ENCODE data around the gene LAMA3. TPM values are rescaled to one million over a fixed set of nuclear protein-coding genes. Genes with fewer than 3 reads are reported as not detected.

The LAMA3 gene
- total RNA-seq, 1 donor from 2014 or later, result 0.47 TPM

GRCh38 chr18:23675236-23675635 lies 14.0 kb upstream of the LAMA3 start:
- H3K9me3 Mint-ChIP-seq, result no peaks in the 10 kb centered on the region
- no peaks in the 10 kb centered on the region for H3K36me3 Mint-ChIP-seq
- H3K27ac Mint-ChIP-seq, result no peak overlapping the region

GRCh38 chr18:23675896-23676295 lies 13.4 kb upstream of the LAMA3 start:
- H3K9me3 Mint-ChIP-seq, result no peaks in the 10 kb centered on the region
- Histone ChIP-seq H3K9me3 (ENCODE audit: low read depth) (no peaks in the 10 kb centered on the region), H3K36me3 (no peaks in the 10 kb centered on the region), H3K4me1 (no peaks in the 10 kb centered on the region), H3K4me2 (no peak overlapping the region), H3F3A (ENCODE audit: low read depth) (no peaks in the 10 kb centered on the region), H3K27ac (no peak overlapping the region), H3K27me3 (no peaks in the 10 kb centered on the region), H3K79me2 (ENCODE audit: low read depth) (no peaks in the 10 kb centered on the region), H3K4me3 (no peak overlapping the region), H2AFZ (replicated peaks) (no peak overlapping the region), H3K9ac (no peak overlapping the region), H4K20me1 (ENCODE audit: low read depth) (no peaks in the 10 kb centered on the region)
- H3K27ac Mint-ChIP-seq, result no peak overlapping the region
- DNase-seq (ENCODE audit: low spot score), result no peak
- no peaks in the 10 kb centered on the region for H3K4me1 Mint-ChIP-seq
- H3K4me3 Mint-ChIP-seq, result no peak overlapping the region
- H3K27me3 Mint-ChIP-seq (ENCODE audit: insufficient read depth, low read depth), result no peaks in the 10 kb centered on the region
- TF ChIP-seq EZH2 (IDR thresholded peaks at IDR 0.05) (no peak), EZH2phosphoT487 (IDR thresholded peaks at IDR 0.05) (no peak), CTCF (IDR thresholded peaks at IDR 0.05) (no peak)
- no peaks in the 10 kb centered on the region for H3K36me3 Mint-ChIP-seq

More at GRCh38 chr18:23675236-23675635, 14.0 kb upstream of the LAMA3 start:
- Histone ChIP-seq H3K9me3 (ENCODE audit: low read depth) (no peaks in the 10 kb centered on the region), H3K27ac (no peak overlapping the region), H3K79me2 (ENCODE audit: low read depth) (no peaks in the 10 kb centered on the region), H2AFZ (replicated peaks) (no peak overlapping the region), H3F3A (ENCODE audit: low read depth) (no peaks in the 10 kb centered on the region), H4K20me1 (ENCODE audit: low read depth) (no peaks in the 10 kb centered on the region), H3K27me3 (no peaks in the 10 kb centered on the region), H3K4me1 (no peaks in the 10 kb centered on the region), H3K36me3 (no peaks in the 10 kb centered on the region), H3K4me3 (no peak overlapping the region), H3K4me2 (no peak overlapping the region), H3K9ac (no peak overlapping the region)
- no peaks in the 10 kb centered on the region for H3K27me3 Mint-ChIP-seq (ENCODE audit: insufficient read depth, low read depth)
- no peak for DNase-seq (ENCODE audit: low spot score)
- no peak for TF ChIP-seq CTCF (IDR thresholded peaks at IDR 0.05)
- no peak for TF ChIP-seq EZH2phosphoT487 (IDR thresholded peaks at IDR 0.05)
- no peak for TF ChIP-seq EZH2 (IDR thresholded peaks at IDR 0.05)
- no peaks in the 10 kb centered on the region for H3K4me1 Mint-ChIP-seq
- H3K4me3 Mint-ChIP-seq, result no peak overlapping the region

GRCh38 chr18:23682045-23682444 lies 7.2 kb upstream of the LAMA3 start:
- no peak for TF ChIP-seq EZH2 (IDR thresholded peaks at IDR 0.05)
- TF ChIP-seq CTCF (IDR thresholded peaks at IDR 0.05), result no peak
- TF ChIP-seq EZH2phosphoT487 (IDR thresholded peaks at IDR 0.05), result no peak
- H3K27me3 Mint-ChIP-seq (ENCODE audit: insufficient read depth, low read depth), result peaks cover 11% of the 10 kb centered on the region

More at GRCh38 chr18:23682045-23682444, 7.2 kb upstream of the LAMA3 start:
- Histone ChIP-seq H3K36me3 (no peaks in the 10 kb centered on the region), H2AFZ (replicated peaks) (no peak overlapping the region), H3K9me3 (ENCODE audit: low read depth) (no peaks in the 10 kb centered on the region), H3K27ac (no peak overlapping the region), H4K20me1 (ENCODE audit: low read depth) (no peaks in the 10 kb centered on the region), H3F3A (ENCODE audit: low read depth) (no peaks in the 10 kb centered on the region), H3K4me2 (no peak overlapping the region), H3K4me1 (no peaks in the 10 kb centered on the region), H3K79me2 (ENCODE audit: low read depth) (no peaks in the 10 kb centered on the region), H3K27me3 (peaks cover 10% of the 10 kb centered on the region), H3K9ac (no peak overlapping the region), H3K4me3 (no peak overlapping the region)
- Mint-ChIP-seq H3K4me3 (no peak overlapping the region), H3K27ac (no peak overlapping the region), H3K4me1 (no peaks in the 10 kb centered on the region), H3K36me3 (no peaks in the 10 kb centered on the region), H3K9me3 (no peaks in the 10 kb centered on the region)
- DNase-seq (ENCODE audit: low spot score), result no peak

All from neural progenitor cell (in vitro differentiated cells).